Measurements from ENCODE around the gene KPNA2. TPM values are rescaled to one million over a fixed set of nuclear protein-coding genes. Genes with fewer than 3 reads are reported as not detected.

KPNA2 gene
- total RNA-seq: 79.1 and 91.9 TPM in 2 replicates

DNA sequence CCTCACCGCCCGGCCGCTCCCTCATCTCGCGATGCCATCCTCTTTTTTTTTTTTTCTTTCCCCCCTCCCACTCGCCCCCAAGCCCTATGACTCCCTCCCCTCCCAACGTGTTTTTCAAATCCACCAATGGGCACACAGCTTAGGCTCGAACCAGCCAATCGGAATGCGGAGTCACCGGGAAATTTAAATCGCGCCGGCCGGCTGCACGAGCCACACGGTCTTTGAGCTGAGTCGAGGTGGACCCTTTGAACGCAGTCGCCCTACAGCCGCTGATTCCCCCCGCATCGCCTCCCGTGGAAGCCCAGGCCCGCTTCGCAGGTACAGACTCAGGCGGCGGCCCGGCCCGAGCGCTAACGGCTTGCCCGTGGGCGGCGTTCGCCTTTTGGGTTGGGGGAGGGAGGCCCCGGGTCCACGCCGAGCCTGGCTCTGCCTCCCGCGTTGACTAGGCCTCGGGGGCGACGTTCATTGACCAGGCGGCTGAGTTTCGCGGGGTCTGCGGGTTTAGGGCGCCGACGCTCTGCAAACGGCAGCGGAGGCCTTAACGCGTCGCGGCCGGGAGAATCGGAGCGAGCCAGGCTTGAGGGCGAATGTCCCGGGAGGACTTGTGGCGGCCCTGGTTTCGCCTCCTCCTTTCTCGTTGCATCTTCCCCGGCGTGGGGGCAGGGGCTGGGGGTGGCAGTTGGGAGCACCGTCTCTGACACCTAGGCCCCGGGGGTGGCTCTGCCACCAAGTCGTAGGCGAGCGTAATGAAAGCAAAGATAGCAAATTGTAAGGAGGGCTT, at the start of gene KPNA2:
KPNA2 (plus strand) TSS at position 213 of the 781 bp plus-strand sequence. CDS start 1,398 bp downstream, outside the sequence.
- Histone ChIP-seq H3K4me3 (ENCODE audit: low read depth, low read length) (peak within 1 kb of the TSS; percentile 100), H3K36me3 (ENCODE audit: control insufficient read depth, insufficient read depth, low read length) (peaks cover 1% of the 10 kb centered on the region), H3K27me3 (ENCODE audit: control insufficient read depth, insufficient read depth, low read length) (no peaks in the 10 kb centered on the region)
- TF ChIP-seq, protein P1, sequence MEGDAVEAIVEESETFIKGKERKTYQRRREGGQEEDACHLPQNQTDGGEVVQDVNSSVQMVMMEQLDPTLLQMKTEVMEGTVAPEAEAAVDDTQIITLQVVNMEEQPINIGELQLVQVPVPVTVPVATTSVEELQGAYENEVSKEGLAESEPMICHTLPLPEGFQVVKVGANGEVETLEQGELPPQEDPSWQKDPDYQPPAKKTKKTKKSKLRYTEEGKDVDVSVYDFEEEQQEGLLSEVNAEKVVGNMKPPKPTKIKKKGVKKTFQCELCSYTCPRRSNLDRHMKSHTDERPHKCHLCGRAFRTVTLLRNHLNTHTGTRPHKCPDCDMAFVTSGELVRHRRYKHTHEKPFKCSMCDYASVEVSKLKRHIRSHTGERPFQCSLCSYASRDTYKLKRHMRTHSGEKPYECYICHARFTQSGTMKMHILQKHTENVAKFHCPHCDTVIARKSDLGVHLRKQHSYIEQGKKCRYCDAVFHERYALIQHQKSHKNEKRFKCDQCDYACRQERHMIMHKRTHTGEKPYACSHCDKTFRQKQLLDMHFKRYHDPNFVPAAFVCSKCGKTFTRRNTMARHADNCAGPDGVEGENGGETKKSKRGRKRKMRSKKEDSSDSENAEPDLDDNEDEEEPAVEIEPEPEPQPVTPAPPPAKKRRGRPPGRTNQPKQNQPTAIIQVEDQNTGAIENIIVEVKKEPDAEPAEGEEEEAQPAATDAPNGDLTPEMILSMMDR (IDR thresholded peaks at IDR 0.05; ENCODE audit: insufficient read depth, low read length, poor library complexity, severe bottlenecking): no peak
- DNase-seq (ENCODE audit: low read depth): peak; percentile 86

DNA sequence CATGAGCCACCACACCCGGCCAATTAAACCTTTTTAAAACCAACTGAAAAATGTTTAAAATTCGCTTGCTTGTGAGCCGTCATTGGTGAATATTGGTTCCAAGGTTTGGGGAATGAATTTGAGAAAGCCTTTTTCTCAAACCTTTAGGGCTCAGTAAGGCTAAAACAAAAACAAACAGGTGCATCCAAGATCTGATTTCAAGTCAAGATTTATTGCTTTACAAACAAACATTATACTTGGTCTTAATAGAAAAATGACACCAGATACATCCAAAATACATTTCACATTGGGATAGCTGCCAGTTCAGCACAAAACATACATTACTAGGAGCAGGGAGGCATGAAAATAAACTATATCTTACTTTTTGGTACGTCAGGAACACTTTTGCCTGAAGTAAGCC, 44.6 kb upstream of the KPNA2 start:
- Histone ChIP-seq H3K27me3 (ENCODE audit: control insufficient read depth, insufficient read depth, low read length) (no peaks in the 10 kb centered on the region), H3K36me3 (ENCODE audit: control insufficient read depth, insufficient read depth, low read length) (no peaks in the 10 kb centered on the region), H3K4me3 (ENCODE audit: low read depth, low read length) (no peak overlapping the region)
- no peak for DNase-seq (ENCODE audit: low read depth)
- TF ChIP-seq, protein P1 (IDR thresholded peaks at IDR 0.05; ENCODE audit: insufficient read depth, low read length, poor library complexity, severe bottlenecking): no peak

DNA sequence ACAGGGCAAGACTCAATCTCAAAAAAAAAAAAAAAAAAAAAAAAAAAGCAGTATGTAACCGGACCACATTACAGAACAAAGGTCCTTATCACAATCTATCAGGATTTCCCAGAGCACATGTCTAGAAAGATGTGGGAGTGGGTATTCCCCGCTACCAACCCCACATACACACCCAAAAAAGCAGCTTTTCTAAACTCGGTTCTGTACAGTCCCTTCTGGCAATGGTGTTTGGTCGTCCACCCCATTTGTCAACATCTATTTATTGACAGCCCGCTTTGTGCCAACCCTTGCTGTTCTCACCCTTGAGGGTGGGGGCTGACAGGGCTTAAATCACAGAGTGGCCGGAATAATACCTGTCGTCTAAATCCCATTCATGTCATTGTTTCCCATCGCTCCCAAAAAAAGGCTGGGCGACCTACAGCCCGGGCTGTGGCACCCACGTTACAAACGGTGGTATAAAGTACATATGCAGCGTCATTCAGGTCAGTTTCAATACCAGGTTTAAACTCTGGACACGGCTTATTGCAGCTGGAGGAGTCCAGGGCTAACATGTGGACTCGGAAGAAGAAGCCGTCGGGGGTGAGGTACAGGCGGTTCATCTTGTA, 42.9 kb upstream of the KPNA2 start:
- DNase-seq (ENCODE audit: low read depth): no peak
- Histone ChIP-seq H3K27me3 (ENCODE audit: control insufficient read depth, insufficient read depth, low read length) (no peaks in the 10 kb centered on the region), H3K4me3 (ENCODE audit: low read depth, low read length) (peak overlapping the region; percentile 53), H3K36me3 (ENCODE audit: control insufficient read depth, insufficient read depth, low read length) (no peaks in the 10 kb centered on the region)
- TF ChIP-seq, protein P1 (IDR thresholded peaks at IDR 0.05; ENCODE audit: insufficient read depth, low read length, poor library complexity, severe bottlenecking): no peak

DNA sequence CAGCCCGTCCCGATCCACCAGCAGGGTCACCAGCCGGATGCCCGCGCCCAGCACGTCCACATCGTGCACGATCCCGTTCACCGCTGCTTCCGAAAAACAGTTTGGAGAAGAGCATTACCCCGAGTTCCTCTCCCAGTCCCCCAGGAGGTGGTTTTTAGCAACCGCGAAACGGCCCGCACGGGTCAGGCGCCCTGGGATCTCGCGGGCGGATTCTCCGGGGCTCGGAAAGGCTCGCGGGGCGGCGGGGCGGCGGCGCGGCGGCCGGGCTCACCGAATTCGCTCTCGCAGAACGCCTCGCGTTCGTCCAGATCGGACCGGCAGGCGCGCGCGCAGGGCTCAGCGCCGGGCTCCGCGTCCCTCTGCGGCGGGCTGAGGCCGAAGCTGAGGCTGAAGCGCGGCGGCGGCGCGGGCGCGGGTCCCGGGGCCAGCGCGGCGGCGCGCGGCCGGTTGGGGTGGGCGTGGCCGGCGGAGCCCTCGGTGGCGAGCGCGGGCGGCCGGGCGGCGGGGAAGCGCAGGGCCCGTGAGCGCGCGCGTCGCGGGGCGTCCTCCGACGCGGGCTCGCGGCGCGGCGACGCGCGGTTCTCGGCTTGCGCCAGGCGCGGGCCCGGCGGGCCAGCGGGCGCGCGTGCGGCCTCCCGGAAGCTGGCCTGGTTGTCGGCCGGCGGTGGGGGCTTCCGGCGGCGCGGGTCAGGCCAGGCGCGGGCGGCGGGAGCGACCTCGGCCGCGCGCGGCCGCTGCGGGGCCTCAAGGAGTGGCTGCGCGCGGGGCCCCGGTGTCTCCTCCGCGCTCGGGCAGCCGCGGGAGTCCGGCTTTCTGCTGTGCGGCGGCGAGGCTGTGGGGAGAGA, 42.2 kb upstream of the KPNA2 start:
- Histone ChIP-seq H3K27me3 (ENCODE audit: control insufficient read depth, insufficient read depth, low read length) (no peaks in the 10 kb centered on the region), H3K4me3 (ENCODE audit: low read depth, low read length) (peak overlapping the region; percentile 80), H3K36me3 (ENCODE audit: control insufficient read depth, insufficient read depth, low read length) (no peaks in the 10 kb centered on the region)
- TF ChIP-seq, protein P1 (IDR thresholded peaks at IDR 0.05; ENCODE audit: insufficient read depth, low read length, poor library complexity, severe bottlenecking): no peak
- no peak for DNase-seq (ENCODE audit: low read depth)

DNA sequence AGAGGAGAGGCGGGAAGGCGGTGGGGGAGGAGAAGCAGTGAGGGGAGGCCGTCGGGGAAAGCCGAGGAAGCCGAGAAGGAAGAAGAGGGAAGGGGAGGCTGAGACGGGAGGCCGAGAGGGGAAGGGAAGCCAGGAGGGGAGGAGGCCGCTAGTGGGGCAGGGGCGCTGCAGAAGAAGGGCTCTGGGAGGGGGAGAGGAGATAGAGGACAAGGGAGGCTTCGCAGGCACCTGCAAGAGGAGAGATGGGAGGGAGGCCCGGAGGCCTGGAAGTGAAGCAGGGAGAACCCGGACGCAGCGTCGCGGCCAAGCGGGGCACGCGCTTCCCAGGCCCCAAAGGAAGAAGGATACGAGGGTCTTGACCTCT, 41.6 kb upstream of the KPNA2 start:
- Histone ChIP-seq H3K27me3 (ENCODE audit: control insufficient read depth, insufficient read depth, low read length) (no peaks in the 10 kb centered on the region), H3K4me3 (ENCODE audit: low read depth, low read length) (peak overlapping the region; percentile 80), H3K36me3 (ENCODE audit: control insufficient read depth, insufficient read depth, low read length) (no peaks in the 10 kb centered on the region)
- DNase-seq (ENCODE audit: low read depth): no peak
- TF ChIP-seq, protein P1 (IDR thresholded peaks at IDR 0.05; ENCODE audit: insufficient read depth, low read length, poor library complexity, severe bottlenecking): no peak

All from kidney epithelial cell (primary cell).